ENCODE measurements around the gene PHF2. TPM values are rescaled to one million over a fixed set of nuclear protein-coding genes. Genes with fewer than 3 reads are reported as not detected.

PHF2 gene
- total and polyA plus RNA-seq, 2 experiments from 2014 or later, result 4.3 to 11.8 TPM

DNA sequence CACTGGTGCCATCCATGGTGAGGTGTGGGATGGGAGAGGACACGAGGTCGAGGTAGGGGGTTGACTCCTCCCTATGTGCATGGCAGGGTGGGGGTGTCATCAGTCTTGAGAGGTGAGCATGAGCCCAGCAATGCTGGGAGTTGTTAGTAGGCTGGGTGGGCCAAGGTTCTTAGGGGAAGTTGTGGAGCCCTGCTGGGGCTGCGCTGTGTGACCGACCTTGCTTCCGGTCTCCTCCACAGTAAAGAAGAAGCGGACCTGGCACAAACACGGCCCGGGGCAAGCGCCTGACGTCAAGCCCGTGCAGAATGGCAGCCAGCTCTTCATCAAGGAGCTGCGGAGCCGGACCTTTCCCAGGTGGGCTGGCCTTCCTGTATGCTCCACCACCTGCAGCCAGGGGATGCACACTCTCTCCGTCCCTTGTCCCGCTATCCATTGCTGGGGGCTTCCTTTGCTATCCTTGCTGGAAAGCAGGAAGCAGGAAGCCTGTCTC lies 59.8 kb downstream of the PHF2 start (continued):
- TF ChIP-seq, protein P1, sequence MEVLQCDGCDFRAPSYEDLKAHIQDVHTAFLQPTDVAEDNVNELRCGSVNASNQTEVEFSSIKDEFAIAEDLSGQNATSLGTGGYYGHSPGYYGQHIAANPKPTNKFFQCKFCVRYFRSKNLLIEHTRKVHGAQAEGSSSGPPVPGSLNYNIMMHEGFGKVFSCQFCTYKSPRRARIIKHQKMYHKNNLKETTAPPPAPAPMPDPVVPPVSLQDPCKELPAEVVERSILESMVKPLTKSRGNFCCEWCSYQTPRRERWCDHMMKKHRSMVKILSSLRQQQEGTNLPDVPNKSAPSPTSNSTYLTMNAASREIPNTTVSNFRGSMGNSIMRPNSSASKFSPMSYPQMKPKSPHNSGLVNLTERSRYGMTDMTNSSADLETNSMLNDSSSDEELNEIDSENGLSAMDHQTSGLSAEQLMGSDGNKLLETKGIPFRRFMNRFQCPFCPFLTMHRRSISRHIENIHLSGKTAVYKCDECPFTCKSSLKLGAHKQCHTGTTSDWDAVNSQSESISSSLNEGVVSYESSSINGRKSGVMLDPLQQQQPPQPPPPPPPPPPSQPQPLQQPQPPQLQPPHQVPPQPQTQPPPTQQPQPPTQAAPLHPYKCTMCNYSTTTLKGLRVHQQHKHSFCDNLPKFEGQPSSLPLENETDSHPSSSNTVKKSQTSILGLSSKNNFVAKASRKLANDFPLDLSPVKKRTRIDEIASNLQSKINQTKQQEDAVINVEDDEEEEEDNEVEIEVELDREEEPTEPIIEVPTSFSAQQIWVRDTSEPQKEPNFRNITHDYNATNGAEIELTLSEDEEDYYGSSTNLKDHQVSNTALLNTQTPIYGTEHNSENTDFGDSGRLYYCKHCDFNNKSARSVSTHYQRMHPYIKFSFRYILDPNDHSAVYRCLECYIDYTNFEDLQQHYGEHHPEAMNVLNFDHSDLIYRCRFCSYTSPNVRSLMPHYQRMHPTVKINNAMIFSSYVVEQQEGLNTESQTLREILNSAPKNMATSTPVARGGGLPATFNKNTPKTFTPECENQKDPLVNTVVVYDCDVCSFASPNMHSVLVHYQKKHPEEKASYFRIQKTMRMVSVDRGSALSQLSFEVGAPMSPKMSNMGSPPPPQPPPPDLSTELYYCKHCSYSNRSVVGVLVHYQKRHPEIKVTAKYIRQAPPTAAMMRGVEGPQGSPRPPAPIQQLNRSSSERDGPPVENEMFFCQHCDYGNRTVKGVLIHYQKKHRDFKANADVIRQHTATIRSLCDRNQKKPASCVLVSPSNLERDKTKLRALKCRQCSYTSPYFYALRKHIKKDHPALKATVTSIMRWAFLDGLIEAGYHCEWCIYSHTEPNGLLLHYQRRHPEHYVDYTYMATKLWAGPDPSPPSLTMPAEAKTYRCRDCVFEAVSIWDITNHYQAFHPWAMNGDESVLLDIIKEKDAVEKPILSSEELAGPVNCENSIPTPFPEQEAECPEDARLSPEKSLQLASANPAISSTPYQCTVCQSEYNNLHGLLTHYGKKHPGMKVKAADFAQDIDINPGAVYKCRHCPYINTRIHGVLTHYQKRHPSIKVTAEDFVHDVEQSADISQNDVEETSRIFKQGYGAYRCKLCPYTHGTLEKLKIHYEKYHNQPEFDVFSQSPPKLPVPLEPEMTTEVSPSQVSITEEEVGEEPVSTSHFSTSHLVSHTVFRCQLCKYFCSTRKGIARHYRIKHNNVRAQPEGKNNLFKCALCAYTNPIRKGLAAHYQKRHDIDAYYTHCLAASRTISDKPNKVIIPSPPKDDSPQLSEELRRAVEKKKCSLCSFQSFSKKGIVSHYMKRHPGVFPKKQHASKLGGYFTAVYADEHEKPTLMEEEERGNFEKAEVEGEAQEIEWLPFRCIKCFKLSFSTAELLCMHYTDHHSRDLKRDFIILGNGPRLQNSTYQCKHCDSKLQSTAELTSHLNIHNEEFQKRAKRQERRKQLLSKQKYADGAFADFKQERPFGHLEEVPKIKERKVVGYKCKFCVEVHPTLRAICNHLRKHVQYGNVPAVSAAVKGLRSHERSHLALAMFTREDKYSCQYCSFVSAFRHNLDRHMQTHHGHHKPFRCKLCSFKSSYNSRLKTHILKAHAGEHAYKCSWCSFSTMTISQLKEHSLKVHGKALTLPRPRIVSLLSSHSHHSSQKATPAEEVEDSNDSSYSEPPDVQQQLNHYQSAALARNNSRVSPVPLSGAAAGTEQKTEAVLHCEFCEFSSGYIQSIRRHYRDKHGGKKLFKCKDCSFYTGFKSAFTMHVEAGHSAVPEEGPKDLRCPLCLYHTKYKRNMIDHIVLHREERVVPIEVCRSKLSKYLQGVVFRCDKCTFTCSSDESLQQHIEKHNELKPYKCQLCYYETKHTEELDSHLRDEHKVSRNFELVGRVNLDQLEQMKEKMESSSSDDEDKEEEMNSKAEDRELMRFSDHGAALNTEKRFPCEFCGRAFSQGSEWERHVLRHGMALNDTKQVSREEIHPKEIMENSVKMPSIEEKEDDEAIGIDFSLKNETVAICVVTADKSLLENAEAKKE (CRISPR knock-in tag; IDR thresholded peaks at IDR 0.05), result no peak
- TF ChIP-seq POLR2AphosphoS5 (IDR thresholded peaks at IDR 0.05; ENCODE audit: low read depth), result no peak
- TF ChIP-seq NANOG (IDR thresholded peaks at IDR 0.05; ENCODE audit: borderline replicate concordance), result no peak
- no peak for TF ChIP-seq JUNB (IDR thresholded peaks at IDR 0.05; ENCODE audit: unreplicated experiment)

DNA sequence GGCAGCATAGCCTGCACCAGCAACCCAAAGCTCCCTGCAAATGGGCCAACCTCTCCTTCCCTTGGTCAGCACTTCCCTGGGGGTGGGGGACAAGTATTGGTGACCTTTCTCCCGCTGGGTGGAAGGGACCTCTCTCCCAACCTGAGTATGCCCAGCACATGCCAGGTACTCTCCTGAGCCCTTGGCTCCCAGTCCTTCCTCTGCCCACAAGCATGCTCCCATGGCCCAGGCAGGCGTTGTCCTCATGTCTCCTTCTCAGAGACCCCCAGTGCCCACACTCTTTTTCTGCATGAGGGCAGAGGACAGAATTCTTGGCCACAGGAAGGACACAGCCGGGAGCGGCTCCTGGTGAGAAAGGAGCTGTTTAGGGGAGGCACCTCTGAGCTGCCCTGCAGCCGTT lies 60.3 kb downstream of the PHF2 start:
- Histone ChIP-seq H3K27ac (ENCODE audit: low read depth) (no peak overlapping the region), H2AFZ (no peak overlapping the region), H4K20me1 (replicated peaks; ENCODE audit: insufficient read depth) (no peaks in the 10 kb centered on the region), H3K9me2 (ENCODE audit: insufficient read depth) (0 out of 2 replicates have a peak, but pooled peaks cover 5% of the 10 kb centered on the region), H3K36me3 (ENCODE audit: insufficient read depth) (peaks cover 11% of the 10 kb centered on the region), H3F3A (replicated peaks; ENCODE audit: low read depth) (no peaks in the 10 kb centered on the region), H3K27me3 (ENCODE audit: insufficient read depth) (no peaks in the 10 kb centered on the region), H3K4me2 (no peak overlapping the region), H3K79me2 (replicated peaks; ENCODE audit: insufficient read depth) (no peaks in the 10 kb centered on the region), H3K4me3 (no peak overlapping the region), H3K4me1 (ENCODE audit: insufficient read depth) (no peaks in the 10 kb centered on the region)
- Mint-ChIP-seq H3K27me3 (ENCODE audit: insufficient read depth, low read depth, poor library complexity) (peaks cover 5% of the 10 kb centered on the region), H3K9me3 (peaks cover 19% of the 10 kb centered on the region), H3K4me1 (no peaks in the 10 kb centered on the region), H3K27ac (no peak overlapping the region), H3K4me3 (no peak overlapping the region), H3K36me3 (ENCODE audit: low read depth) (peaks cover 35% of the 10 kb centered on the region)
- ATAC-seq, result no peak
- DNase-seq (ENCODE audit: low spot score), result no peak
- TF ChIP-seq STAT1 (IDR thresholded peaks at IDR 0.05; ENCODE audit: unreplicated experiment), result no peak
- TF ChIP-seq EZH2 (IDR thresholded peaks at IDR 0.05; ENCODE audit: low read depth, unreplicated experiment), result no peak
- no peak for TF ChIP-seq CREB1 (CRISPR knock-in tag; IDR thresholded peaks at IDR 0.05; ENCODE audit: low read depth)
- TF ChIP-seq EZH2phosphoT487 (IDR thresholded peaks at IDR 0.05; ENCODE audit: unreplicated experiment), result no peak
- TF ChIP-seq, protein P2, sequence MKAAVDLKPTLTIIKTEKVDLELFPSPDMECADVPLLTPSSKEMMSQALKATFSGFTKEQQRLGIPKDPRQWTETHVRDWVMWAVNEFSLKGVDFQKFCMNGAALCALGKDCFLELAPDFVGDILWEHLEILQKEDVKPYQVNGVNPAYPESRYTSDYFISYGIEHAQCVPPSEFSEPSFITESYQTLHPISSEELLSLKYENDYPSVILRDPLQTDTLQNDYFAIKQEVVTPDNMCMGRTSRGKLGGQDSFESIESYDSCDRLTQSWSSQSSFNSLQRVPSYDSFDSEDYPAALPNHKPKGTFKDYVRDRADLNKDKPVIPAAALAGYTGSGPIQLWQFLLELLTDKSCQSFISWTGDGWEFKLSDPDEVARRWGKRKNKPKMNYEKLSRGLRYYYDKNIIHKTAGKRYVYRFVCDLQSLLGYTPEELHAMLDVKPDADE (IDR thresholded peaks at IDR 0.05), result no peak
- no peak for TF ChIP-seq JUNB (IDR thresholded peaks at IDR 0.05; ENCODE audit: unreplicated experiment)
- TF ChIP-seq NANOG (IDR thresholded peaks at IDR 0.05; ENCODE audit: borderline replicate concordance), result no peak
- TF ChIP-seq ZNF331 (CRISPR knock-in tag; IDR thresholded peaks at IDR 0.05; ENCODE audit: low read depth), result no peak
- TF ChIP-seq POLR2AphosphoS5 (IDR thresholded peaks at IDR 0.05; ENCODE audit: low read depth), result no peak
- TF ChIP-seq, protein P3, sequence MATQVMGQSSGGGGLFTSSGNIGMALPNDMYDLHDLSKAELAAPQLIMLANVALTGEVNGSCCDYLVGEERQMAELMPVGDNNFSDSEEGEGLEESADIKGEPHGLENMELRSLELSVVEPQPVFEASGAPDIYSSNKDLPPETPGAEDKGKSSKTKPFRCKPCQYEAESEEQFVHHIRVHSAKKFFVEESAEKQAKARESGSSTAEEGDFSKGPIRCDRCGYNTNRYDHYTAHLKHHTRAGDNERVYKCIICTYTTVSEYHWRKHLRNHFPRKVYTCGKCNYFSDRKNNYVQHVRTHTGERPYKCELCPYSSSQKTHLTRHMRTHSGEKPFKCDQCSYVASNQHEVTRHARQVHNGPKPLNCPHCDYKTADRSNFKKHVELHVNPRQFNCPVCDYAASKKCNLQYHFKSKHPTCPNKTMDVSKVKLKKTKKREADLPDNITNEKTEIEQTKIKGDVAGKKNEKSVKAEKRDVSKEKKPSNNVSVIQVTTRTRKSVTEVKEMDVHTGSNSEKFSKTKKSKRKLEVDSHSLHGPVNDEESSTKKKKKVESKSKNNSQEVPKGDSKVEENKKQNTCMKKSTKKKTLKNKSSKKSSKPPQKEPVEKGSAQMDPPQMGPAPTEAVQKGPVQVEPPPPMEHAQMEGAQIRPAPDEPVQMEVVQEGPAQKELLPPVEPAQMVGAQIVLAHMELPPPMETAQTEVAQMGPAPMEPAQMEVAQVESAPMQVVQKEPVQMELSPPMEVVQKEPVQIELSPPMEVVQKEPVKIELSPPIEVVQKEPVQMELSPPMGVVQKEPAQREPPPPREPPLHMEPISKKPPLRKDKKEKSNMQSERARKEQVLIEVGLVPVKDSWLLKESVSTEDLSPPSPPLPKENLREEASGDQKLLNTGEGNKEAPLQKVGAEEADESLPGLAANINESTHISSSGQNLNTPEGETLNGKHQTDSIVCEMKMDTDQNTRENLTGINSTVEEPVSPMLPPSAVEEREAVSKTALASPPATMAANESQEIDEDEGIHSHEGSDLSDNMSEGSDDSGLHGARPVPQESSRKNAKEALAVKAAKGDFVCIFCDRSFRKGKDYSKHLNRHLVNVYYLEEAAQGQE (IDR thresholded peaks at IDR 0.05; ENCODE audit: unreplicated experiment), result no peak
- TF ChIP-seq CTCF (conservative IDR thresholded peaks at IDR 0.05; ENCODE audit: low read depth in 2 of 2), result no peak
